Stimulated activated CD4-positive, alpha-beta T cell treated with anti-CD3 and anti-CD28 coated beads, Interleukin-4, amount 100 ng/mL, for 24 hours (primary cell): ENCODE results near the gene FAS.
A peak's percentile ranks its signal among the peaks of the same experiment; 100 is the strongest.

ENCODE experiments used
- DNase-seq: peaks from one replicate; pipeline ENCODE4 v3.0.0-alpha.2; 2020

Gene FAS

DNA sequence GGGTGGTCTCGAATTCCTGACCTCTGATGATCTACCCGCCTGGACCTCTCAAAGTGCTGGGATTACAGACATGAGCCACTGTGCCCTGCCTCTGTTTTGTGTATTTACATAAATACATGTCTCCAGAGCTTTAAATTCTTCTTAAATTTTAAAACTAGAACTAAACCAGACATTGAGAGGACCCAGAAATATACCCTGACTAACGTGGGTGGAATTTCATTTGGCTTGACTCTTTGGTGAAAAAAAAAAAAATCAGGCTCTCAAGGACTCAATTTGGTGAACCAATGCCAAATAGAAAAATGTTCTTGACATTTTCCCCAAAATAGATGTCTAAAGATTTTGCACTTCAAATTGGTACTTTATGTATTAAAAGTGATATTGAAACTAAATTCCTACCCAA lies 16.6 kb upstream of the FAS start:
- no peak for DNase-seq

GRCh38 chr10:88974446-88975376 lies 15.9 kb upstream of the FAS start:
- DNase-seq, result no peak

- DNase-seq, result no peak
These were observed 15.2 kb upstream of the FAS start for GRCh38 chr10:88975377-88975720.

DNA sequence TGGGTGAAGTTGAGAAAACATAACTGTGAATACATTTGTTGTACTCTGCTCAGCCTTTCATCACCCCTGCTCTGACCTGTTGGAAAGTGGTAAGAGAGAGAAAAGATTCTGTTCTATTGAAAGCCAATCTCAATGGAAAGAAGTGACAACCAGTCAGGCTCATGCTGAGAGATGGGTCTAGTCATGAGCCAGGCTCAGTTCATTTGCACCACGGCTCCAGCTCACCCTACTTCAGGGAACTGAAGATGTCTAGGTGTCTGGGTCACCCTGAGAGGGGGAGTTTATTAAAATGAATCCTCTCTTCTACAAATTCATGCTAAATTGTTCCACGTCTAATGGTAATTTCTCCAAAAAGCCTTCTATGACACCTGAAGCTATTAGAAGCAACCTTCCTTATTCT lies 12.1 kb upstream of the FAS start:
- DNase-seq, result no peak

DNA sequence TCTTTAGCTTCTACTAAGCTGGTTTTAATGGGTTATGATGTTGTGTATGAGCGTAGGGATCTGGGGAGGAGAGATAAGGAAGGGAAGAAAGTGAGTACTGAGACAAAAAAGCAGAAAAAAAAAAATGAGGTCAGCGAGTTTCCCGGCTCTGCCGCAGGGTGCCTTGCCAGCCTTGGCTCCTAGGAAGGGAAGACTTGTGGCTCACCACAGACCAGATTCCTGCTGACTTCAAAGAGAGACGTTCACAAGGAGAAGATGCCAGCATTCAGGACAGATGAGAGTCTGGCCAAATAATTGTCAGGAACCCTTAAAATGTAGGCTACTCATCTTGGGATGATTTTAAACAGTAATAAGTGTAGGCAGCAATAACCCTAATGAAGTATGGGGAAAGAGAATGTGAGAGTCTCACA lies 11.4 kb upstream of the FAS start:
- no peak for DNase-seq

- no peak for DNase-seq
These were observed 11.0 kb upstream of the FAS start for GRCh38 chr10:88979603-88980002.

GRCh38 chr10:88980247-88980646 lies 10.4 kb upstream of the FAS start:
- no peak for DNase-seq

- no peak for DNase-seq
These were observed 9.8 kb upstream of the FAS start for GRCh38 chr10:88980800-88981199.

GRCh38 chr10:88981435-88981834 lies 9.2 kb upstream of the FAS start:
- no peak for DNase-seq

DNA sequence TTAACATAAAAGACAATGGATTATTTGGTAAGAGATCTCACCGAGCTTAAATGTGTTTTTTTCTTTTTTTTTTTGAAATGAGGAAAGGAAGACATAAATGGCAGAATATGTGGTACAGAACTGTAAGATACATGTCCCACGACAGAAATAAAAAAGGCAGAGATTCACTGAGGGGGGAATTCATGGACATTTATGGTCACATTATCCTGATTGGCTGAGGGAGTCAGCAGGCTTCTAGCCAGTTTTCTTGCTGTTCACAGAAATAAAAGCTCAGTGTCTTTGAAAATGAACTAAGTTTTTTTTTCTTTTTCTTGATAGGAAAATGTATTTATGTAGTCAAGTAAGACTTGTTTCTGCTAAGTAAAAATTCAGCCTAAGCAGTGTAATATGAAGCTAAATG lies 8.2 kb upstream of the FAS start:
- no peak for DNase-seq

GRCh38 chr10:88983206-88983605 lies 7.4 kb upstream of the FAS start:
- no peak for DNase-seq

DNA sequence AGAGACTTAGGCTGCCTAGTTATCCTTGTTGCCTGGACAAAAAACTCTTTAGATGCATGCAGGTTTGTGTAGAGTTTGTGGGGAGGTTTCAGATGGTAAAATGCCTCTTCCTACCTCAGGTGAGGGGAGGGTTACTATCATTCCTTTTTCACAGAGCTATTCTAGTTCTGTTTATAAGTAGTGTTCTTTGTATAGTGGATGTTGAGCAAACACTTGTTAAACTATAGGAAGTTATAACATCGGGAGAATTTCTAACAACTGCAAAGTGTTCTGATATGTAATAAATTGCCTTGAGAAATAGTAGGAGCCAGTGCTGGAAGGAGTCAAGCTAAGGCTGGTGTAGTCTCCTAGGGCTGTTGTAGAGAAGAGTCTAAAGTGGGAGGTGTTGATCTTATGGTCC lies 6.7 kb upstream of the FAS start:
- no peak for DNase-seq

DNA sequence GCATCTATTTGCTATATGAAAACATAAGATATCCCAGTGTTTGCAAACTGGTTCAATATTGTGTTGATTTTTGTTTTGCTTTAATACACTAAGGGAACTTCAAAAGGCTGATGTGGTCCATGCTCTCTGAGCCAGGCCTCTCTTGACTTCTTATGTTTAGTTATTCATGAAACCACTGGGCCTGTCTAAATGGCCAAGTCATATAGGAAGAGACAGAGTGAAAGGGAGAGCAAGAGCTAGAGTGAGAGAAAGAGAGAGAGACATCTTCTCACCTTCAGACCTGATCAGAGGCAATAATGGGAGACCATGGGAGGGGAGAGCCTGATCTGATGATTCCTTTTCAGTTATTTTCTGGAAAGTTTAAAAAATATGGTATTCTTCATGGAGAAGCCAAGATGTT lies 6.1 kb upstream of the FAS start:
- DNase-seq, result no peak

DNA sequence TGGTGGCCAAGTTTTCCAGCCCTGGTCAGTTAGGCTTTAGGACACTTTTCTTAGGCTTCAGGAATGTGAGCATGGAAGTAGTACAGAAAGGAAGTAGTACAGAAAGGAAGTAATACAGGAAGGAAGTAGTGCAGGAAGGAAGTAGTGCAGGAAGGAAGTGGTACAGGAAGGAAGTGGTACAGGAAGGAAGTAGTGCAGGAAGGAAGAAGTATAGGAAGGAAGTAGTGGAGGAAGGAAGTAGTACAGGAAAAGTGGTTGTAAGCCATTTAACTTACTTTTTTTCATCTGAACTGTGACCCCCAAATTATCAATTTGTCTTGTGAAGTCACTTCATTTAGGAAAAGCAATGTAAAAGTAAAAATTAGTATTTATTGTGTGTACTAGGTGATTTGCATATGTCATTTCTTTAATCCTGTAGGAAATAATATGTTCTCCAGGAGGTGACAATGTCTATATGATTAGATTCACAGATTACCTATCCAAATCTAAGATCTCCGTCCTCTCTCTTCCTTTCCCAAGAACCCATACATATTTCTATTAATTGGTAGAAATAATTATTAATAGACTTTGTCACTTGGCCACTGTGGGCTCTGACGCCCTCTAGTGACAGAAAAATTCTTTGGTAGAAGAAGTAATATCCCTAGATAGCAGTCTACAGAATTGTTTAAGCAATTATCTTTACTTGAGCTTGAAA lies 3.9 kb upstream of the FAS start:
- DNase-seq, result no peak

GRCh38 chr10:88987243-88987725 lies 3.3 kb upstream of the FAS start:
- no peak for DNase-seq

- no peak for DNase-seq
These were observed 2.8 kb upstream of the FAS start for GRCh38 chr10:88987840-88988239.

DNA sequence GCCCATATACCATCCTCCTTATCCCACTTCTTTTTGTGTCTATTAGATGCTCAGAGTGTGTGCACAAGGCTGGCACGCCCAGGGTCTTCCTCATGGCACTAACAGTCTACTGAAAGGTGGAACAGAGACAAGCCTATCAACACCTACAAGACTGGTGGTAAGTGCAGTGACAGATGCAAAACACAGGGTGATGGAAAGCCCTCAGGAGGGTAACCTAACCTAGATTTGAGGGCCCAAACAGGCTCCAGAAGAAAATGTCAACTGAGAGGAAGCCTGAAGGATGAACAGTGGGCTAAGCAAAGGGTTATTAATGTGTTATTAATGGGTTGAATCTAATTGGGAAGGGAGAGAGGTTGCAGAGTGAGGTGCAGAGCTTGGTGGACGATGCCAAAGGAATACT lies 1.2 kb upstream of the FAS start:
- DNase-seq, result no peak

- no peak for DNase-seq
These were observed 694 bp upstream of the FAS start for GRCh38 chr10:88989824-88990383.

DNA sequence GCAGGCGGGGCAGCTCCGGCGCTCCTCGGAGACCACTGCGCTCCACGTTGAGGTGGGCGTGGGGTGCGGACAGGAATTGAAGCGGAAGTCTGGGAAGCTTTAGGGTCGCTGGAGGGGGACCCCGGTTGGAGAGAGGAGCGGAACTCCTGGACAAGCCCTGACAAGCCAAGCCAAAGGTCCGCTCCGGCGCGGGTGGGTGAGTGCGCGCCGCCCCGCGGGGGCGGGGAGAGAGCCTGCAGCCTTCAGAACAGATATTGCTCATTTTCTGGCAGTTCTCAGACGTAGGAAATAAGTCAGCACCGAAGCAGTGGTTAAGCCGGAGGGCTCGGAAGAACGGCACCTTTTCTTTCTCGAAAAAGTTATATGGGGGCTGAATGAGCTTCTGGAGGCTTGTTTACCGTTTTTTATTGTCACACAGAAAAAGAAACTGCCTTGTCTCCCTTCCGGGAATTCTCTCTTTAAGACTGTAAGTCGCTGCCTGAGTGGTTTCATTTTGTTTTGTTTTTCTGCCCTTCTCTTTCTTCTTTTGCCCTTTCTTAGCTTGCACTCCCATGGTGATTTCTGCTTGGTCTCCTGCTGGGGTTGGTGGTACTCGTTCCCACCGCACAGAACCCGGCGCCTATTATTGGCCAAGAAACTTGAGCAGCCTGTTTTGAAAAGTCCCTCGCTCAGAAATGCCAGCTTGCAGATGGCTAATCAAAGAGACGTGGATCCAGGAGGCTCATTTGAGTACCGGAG lies 732 bp downstream of the FAS start:
- DNase-seq, result peak; percentile 77

GRCh38 chr10:88991899-88992320 lies 1.3 kb downstream of the FAS start:
- no peak for DNase-seq

DNA sequence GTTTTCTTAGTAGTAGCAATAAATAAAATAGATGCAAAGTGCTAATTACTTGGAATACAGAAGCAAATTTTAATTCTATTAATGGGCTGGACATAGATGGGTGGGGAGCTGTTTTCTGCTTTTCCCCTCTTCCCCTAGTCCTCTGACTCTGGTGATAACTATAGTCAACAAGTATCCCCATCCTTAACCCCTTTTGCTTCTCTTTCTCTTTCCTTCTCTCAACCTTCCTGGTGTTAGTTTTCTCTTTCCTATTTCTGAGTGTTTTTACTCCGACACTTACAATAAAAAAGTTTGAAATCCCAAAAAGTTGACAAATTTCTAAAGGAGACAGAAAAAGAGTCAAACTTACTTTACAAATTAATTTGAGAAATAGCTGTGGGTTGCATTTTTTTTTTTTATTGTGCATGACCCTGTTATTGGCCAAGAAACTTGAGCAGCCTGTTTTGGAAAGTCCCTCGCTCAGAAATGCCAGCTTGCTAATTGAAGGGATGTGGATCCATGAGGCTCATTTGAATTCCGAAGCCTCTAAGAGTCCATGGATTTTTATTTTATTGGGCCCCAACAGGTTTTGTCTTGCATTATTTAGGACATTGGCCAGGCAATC lies 2.4 kb downstream of the FAS start:
- DNase-seq, result no peak

DNA sequence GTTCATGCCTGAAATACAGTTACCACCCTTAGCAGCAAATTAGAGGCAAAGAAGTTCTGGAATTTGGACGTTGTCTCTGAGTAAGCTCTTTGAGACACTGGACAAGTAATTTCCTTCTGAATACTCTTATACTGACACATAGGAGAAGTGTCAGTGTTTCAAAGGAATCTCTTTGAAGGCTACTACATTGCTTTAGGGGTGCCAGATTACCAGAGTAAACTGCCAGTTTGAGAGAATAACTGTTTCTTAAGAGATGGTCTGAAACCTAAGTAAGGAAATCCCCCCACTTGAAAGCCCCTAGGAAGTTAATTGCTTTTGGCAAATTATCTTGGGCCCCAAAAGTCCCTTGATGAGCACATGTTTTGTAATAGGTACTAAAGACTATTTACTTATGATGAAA lies 3.4 kb downstream of the FAS start:
- no peak for DNase-seq
